NOMO-1 treated with dmso at 0.1 percent for 144 hours (cell line): Measurements from ENCODE around the gene TUBB4A.
A peak's percentile ranks its signal among the peaks of the same experiment; 100 is the strongest.

Experiments used
- DNase-seq: peaks from one replicate; lab custom pipeline; 2025; ENCODE audit not compliant: unreplicated experiment; lab: John Stamatoyannopoulos, UW

Gene TUBB4A

GRCh38 chr19:6470173-6470572, 31.9 kb downstream of the TUBB4A start:
- no peak for DNase-seq

- no peak for DNase-seq
These were observed 34.7 kb downstream of the TUBB4A start for GRCh38 chr19:6467384-6467783.

GRCh38 chr19:6466526-6467248, 35.4 kb downstream of the TUBB4A start:
- no peak for DNase-seq

- DNase-seq, result no peak
These were observed 36.4 kb downstream of the TUBB4A start for GRCh38 chr19:6465663-6466062.

- no peak for DNase-seq
These were observed 37.1 kb downstream of the TUBB4A start for GRCh38 chr19:6465006-6465405.

GRCh38 chr19:6464070-6464873, 37.8 kb downstream of the TUBB4A start, which contains the start of gene CRB3:
CRB3 (plus strand) TSS chr19:6464271; CDS start chr19:6464702, 431 bp downstream.
- no peak for DNase-seq

GRCh38 chr19:6460099-6460884, 41.8 kb downstream of the TUBB4A start:
- DNase-seq, result peak; percentile 99

GRCh38 chr19:6459262-6460098, 42.6 kb downstream of the TUBB4A start, which contains the start of gene SLC25A23:
SLC25A23 (minus strand) TSS chr19:6459792; CDS start chr19:6459628, 164 bp downstream.
- peak; percentile 75 for DNase-seq

GRCh38 chr19:6458695-6459261, 43.3 kb downstream of the TUBB4A start:
- no peak for DNase-seq

- DNase-seq, result no peak
These were observed 44.0 kb downstream of the TUBB4A start for GRCh38 chr19:6457958-6458694.

- DNase-seq, result no peak
These were observed 46.2 kb downstream of the TUBB4A start for GRCh38 chr19:6455924-6456323.

GRCh38 chr19:6453951-6454565, 48.1 kb downstream of the TUBB4A start:
- no peak for DNase-seq

GRCh38 chr19:6452899-6453298, 49.2 kb downstream of the TUBB4A start:
- DNase-seq, result no peak

GRCh38 chr19:6452223-6452614, 49.9 kb downstream of the TUBB4A start:
- DNase-seq, result no peak

GRCh38 chr19:6451583-6452222, 50.4 kb downstream of the TUBB4A start:
- no peak for DNase-seq

GRCh38 chr19:6450166-6450565, 51.9 kb downstream of the TUBB4A start:
- DNase-seq, result no peak

GRCh38 chr19:6448045-6448444, 54.1 kb downstream of the TUBB4A start:
- DNase-seq, result no peak

- DNase-seq, result no peak
These were observed 55.7 kb downstream of the TUBB4A start for GRCh38 chr19:6446452-6446851.
